GM23338 (cell line): Measurements from ENCODE around the gene STOX2.

Experiments used
- EZH2 ChIP-seq: fragments of 200-600 bp; sonication (generic); IDR thresholded peaks from one replicate; pipeline ENCODE4 v1.8.0; 2017; ENCODE audit warnings: antibody characterized with exemption, mild to moderate bottlenecking, low read depth; ENCODE audit not compliant: unreplicated experiment
- EZH2phosphoT487 ChIP-seq: fragments of 200-600 bp; sonication (generic); IDR thresholded peaks from one replicate; pipeline ENCODE4 v1.8.1; 2018; ENCODE audit warnings: antibody characterized with exemption; ENCODE audit not compliant: unreplicated experiment
- NANOG ChIP-seq: IDR thresholded peaks from 2 replicates; pipeline ENCODE4 v1.6.1; 2016; ENCODE audit warnings: antibody characterized with exemption, borderline replicate concordance
- POLR2AphosphoS5 ChIP-seq: IDR thresholded peaks from 2 replicates; pipeline ENCODE4 v1.6.1; 2016; ENCODE audit warnings: antibody characterized with exemption, low read depth
- TF ChIP-seq, protein P1 (sequence below): IDR thresholded peaks from one replicate; pipeline ENCODE4 v1.6.1; 2018; ENCODE audit warnings: antibody characterized with exemption; ENCODE audit not compliant: unreplicated experiment
- TF ChIP-seq, protein P2 (sequence below), 2 experiments: fragments of 200-600 bp in 1 of 2; sonication (generic) in 1 of 2; conservative IDR thresholded peaks; 2 replicates each; pipeline versions ENCODE4 v1.5.1 to v1.6.1; 2016 to 2017; ENCODE audit warnings: antibody characterized with exemption in 2 of 2, low read depth in 2 of 2, mild to moderate bottlenecking in 2 of 2, moderate library complexity in 1 of 2

DNA sequence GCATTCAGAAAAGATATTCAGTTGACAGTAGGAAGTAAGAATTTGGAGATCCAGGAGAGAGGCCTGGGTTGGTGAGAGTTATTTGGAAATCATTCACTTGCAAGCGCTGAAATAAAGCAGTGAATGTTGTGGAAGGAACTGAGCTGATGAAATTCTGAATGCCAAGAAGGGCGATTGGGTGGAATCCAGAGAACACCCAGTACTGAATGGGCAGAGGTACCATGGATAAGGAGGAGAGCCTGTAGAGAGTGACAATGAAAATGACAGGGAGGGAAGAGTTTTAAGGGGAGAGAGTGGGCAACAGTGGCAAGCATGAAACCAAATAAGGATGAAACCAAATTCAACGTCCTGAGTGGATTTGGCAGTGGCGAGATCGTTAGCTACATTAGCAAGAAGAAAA is 6.7 kb upstream of the STOX2 start:
- TF ChIP-seq, protein P1, sequence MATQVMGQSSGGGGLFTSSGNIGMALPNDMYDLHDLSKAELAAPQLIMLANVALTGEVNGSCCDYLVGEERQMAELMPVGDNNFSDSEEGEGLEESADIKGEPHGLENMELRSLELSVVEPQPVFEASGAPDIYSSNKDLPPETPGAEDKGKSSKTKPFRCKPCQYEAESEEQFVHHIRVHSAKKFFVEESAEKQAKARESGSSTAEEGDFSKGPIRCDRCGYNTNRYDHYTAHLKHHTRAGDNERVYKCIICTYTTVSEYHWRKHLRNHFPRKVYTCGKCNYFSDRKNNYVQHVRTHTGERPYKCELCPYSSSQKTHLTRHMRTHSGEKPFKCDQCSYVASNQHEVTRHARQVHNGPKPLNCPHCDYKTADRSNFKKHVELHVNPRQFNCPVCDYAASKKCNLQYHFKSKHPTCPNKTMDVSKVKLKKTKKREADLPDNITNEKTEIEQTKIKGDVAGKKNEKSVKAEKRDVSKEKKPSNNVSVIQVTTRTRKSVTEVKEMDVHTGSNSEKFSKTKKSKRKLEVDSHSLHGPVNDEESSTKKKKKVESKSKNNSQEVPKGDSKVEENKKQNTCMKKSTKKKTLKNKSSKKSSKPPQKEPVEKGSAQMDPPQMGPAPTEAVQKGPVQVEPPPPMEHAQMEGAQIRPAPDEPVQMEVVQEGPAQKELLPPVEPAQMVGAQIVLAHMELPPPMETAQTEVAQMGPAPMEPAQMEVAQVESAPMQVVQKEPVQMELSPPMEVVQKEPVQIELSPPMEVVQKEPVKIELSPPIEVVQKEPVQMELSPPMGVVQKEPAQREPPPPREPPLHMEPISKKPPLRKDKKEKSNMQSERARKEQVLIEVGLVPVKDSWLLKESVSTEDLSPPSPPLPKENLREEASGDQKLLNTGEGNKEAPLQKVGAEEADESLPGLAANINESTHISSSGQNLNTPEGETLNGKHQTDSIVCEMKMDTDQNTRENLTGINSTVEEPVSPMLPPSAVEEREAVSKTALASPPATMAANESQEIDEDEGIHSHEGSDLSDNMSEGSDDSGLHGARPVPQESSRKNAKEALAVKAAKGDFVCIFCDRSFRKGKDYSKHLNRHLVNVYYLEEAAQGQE = no peak
- TF ChIP-seq, protein P2, sequence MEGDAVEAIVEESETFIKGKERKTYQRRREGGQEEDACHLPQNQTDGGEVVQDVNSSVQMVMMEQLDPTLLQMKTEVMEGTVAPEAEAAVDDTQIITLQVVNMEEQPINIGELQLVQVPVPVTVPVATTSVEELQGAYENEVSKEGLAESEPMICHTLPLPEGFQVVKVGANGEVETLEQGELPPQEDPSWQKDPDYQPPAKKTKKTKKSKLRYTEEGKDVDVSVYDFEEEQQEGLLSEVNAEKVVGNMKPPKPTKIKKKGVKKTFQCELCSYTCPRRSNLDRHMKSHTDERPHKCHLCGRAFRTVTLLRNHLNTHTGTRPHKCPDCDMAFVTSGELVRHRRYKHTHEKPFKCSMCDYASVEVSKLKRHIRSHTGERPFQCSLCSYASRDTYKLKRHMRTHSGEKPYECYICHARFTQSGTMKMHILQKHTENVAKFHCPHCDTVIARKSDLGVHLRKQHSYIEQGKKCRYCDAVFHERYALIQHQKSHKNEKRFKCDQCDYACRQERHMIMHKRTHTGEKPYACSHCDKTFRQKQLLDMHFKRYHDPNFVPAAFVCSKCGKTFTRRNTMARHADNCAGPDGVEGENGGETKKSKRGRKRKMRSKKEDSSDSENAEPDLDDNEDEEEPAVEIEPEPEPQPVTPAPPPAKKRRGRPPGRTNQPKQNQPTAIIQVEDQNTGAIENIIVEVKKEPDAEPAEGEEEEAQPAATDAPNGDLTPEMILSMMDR (conservative IDR thresholded peaks at IDR 0.05; ENCODE audit: low read depth in 2 of 2) = no peak
- TF ChIP-seq EZH2 = no peak
- TF ChIP-seq POLR2AphosphoS5 = no peak
- no peak for TF ChIP-seq EZH2phosphoT487
- TF ChIP-seq NANOG = no peak
